GM12878 (cell line): ENCODE measurements around the gene KRT20. TPM values are rescaled to one million over a fixed set of nuclear protein-coding genes. Genes with fewer than 3 reads are reported as not detected.

Experiments used
- ATAC-seq: fragments of 200-7000 bp; cut with Tn5 transposase; 3 replicates; pipeline ENCODE4 v1.9.1; 2020; ENCODE audit warnings: mild to moderate bottlenecking, moderate library complexity
- BruUV-seq: library from RNA; stranded (reverse); fragments of 400-500 nt; replicated peaks from 2 replicates; lab custom pipeline; 2021; lab: Mats Ljungman, UMichigan
- CTCF ChIA-PET: fragments of 300-600 bp; sonication (Branson Sonifier 250); formaldehyde crosslinking; extraction: SDS; loops from one replicate; lab custom pipeline; 2021; ENCODE audit warnings: inconsistent platforms; lab: Yijun Ruan, JAX
- POLR2A ChIA-PET: fragments of 350-600 bp; formaldehyde crosslinking; extraction: SDS; loops from one replicate; lab custom pipeline; 2021; ENCODE audit warnings: inconsistent platforms; lab: Charles Lee
- RAD21 ChIA-PET: fragments of 300-600 bp; sonication (Branson Sonifier 250); formaldehyde crosslinking; loops from one replicate; lab custom pipeline; 2023; ENCODE audit warnings: antibody characterized with exemption; ENCODE audit not compliant: unreplicated experiment; lab: Charles Lee
- SMC1A ChIA-PET: fragments of 300-600 bp; sonication (Branson Sonifier 250); formaldehyde crosslinking; loops from one replicate; lab custom pipeline; 2023; ENCODE audit not compliant: unreplicated experiment, uncharacterized antibody; lab: Charles Lee
- DNase-seq: peaks from one replicate; pipeline ENCODE4 v3.0.0-alpha.2; 2011; ENCODE audit warnings: low read depth, low spot score
- FAIRE-seq: peaks from 3 replicates; lab custom pipeline; 2011; peaks lifted over from hg19 to GRCh38; lab: Jason Lieb, UNC
- H2AFZ ChIP-seq: 2 replicates; pipeline ENCODE4 v1.6.0; 2011; ENCODE audit warnings: low read depth, low read length, control low read depth; ENCODE audit not compliant: control insufficient read depth
- H3K27ac ChIP-seq: 2 replicates; pipeline ENCODE4 v1.5.1; 2011; ENCODE audit warnings: control low read depth; ENCODE audit not compliant: control insufficient read depth, insufficient read depth
- H3K27me3 ChIP-seq, 2 experiments: replicated peaks in 1 of 2; 2 replicates each; pipeline versions ENCODE4 v1.6.0 to v1.6.1; 2011; ENCODE audit warnings: low read length in 1 of 2; ENCODE audit not compliant: control insufficient read depth in 2 of 2, insufficient read depth in 2 of 2
- H3K36me3 ChIP-seq, 2 experiments: 2 replicates each; pipeline ENCODE4 v1.5.1; 2011; ENCODE audit warnings: low read length in 1 of 2; ENCODE audit not compliant: control insufficient read depth in 2 of 2, insufficient read depth in 2 of 2
- H3K4me1 ChIP-seq: 2 replicates; pipeline ENCODE4 v1.6.1; 2011; ENCODE audit warnings: mild to moderate bottlenecking, low read length, moderate library complexity, mixed read lengths; ENCODE audit not compliant: control insufficient read depth, insufficient read depth
- H3K4me2 ChIP-seq: 2 replicates; pipeline ENCODE4 v1.6.0; 2011; ENCODE audit warnings: control low read depth; ENCODE audit not compliant: control insufficient read depth, insufficient read depth
- H3K4me3 ChIP-seq: fragments of 200-600 bp; sonication (generic); 2 replicates; pipeline ENCODE4 v1.5.1; 2016
- H3K79me2 ChIP-seq: 2 replicates; pipeline ENCODE4 v1.6.0; 2011; ENCODE audit warnings: low read length; ENCODE audit not compliant: control insufficient read depth, insufficient read depth
- H3K9ac ChIP-seq: 2 replicates; pipeline ENCODE4 v1.8.0; 2011; ENCODE audit warnings: low read length, control low read depth, mixed read lengths; ENCODE audit not compliant: control insufficient read depth, insufficient read depth
- H3K9me3 ChIP-seq: replicated peaks from 3 replicates; pipeline ENCODE4 v1.5.1; 2011; ENCODE audit warnings: mild to moderate bottlenecking, low read length; ENCODE audit not compliant: control insufficient read depth, insufficient read depth
- H4K20me1 ChIP-seq: 2 replicates; pipeline ENCODE4 v1.6.0; 2011; ENCODE audit not compliant: control insufficient read depth, insufficient read depth
- BACH1 ChIP-seq: fragments of 450-650 bp; IDR thresholded peaks from 2 replicates; pipeline ENCODE4 v1.6.1; 2017; ENCODE audit warnings: mild to moderate bottlenecking, borderline replicate concordance
- BCL11A ChIP-seq: IDR thresholded peaks from 2 replicates; pipeline ENCODE4 v1.6.1; 2011; ENCODE audit warnings: low read depth, low read length
- CHD2 ChIP-seq: IDR thresholded peaks from 2 replicates; pipeline ENCODE4 v1.6.1; 2011; ENCODE audit warnings: low read depth, low read length, improper control_type of control experiment, borderline replicate concordance
- E2F4 ChIP-seq: IDR thresholded peaks from 2 replicates; pipeline ENCODE4 v1.6.1; 2012; ENCODE audit warnings: low read depth, low read length, improper control_type of control experiment
- E2F8 ChIP-seq: fragments of 450-650 bp; IDR thresholded peaks from 2 replicates; pipeline ENCODE4 v1.6.1; 2018; ENCODE audit warnings: mild to moderate bottlenecking, low read depth, moderate library complexity; ENCODE audit not compliant: partially characterized antibody
- FOXM1 ChIP-seq: IDR thresholded peaks from 2 replicates; pipeline ENCODE4 v1.6.1; 2012; ENCODE audit warnings: low read depth, mild to moderate bottlenecking, inconsistent platforms, low read length, moderate library complexity
- HDGF ChIP-seq: fragments of 450-650 bp; IDR thresholded peaks from 2 replicates; pipeline ENCODE4 v1.6.1; 2016; ENCODE audit warnings: antibody characterized with exemption
- IRF3 ChIP-seq: fragments of 450-650 bp; IDR thresholded peaks from 2 replicates; pipeline ENCODE4 v1.6.1; 2014; ENCODE audit warnings: mild to moderate bottlenecking
- JUND ChIP-seq: IDR thresholded peaks from 2 replicates; pipeline ENCODE4 v1.6.1; 2012; ENCODE audit warnings: low read depth, mild to moderate bottlenecking, low read length, improper control_type of control experiment, moderate library complexity
- NR2C2 ChIP-seq: IDR thresholded peaks from 2 replicates; pipeline ENCODE4 v1.6.1; 2011; ENCODE audit warnings: borderline replicate concordance, low read depth; ENCODE audit not compliant: control insufficient read depth, insufficient read length
- RAD21 ChIP-seq: IDR thresholded peaks from 2 replicates; pipeline ENCODE4 v1.6.1; 2011; ENCODE audit warnings: mild to moderate bottlenecking, low read depth, low read length, moderate library complexity; ENCODE audit not compliant: insufficient read depth
- ZNF274 ChIP-seq: IDR thresholded peaks from one replicate; pipeline ENCODE4 v1.8.0; 2011; ENCODE audit not compliant: insufficient read length, insufficient read depth
- WGBS: methylation state at CpG from one replicate; pipeline ENCODE4 v1.1.6; 2016; ENCODE audit warnings: low lambda C conversion rate; ENCODE audit not compliant: insufficient replicate concordance, insufficient coverage; ENCODE audit errors: missing lambda C conversion rate; 5-methylcytosine and 5-hydroxymethylcytosine counted together
- in situ Hi-C: fragments of 300-500 bp; cut with MboI; formaldehyde crosslinking; loops from 9 replicates; pipeline ENCODE4 v1.14.3; 2018; ENCODE audit warnings: mixed read lengths
- intact Hi-C: fragments of 100-400 bp; cut with micrococcal nuclease; formaldehyde crosslinking; loops from one replicate; pipeline ENCODE4 v1.14.2; 2022; ENCODE audit not compliant: unreplicated experiment
- polyA plus RNA-seq, 11 experiments: library from polyadenylated mRNA; depleted of rRNA in 4 of 11; unstranded in 6 of 11; stranded (reverse) in 5 of 11; fragments of >200 nt; fragmentation: Nextera tagmentation in 4 of 11; fragmentation: Illumina TruSeq in 1 of 11; extraction: Ambion mirVana in 4 of 11; extraction: Trizol in 1 of 11; gene quantifications; 1 replicate in 1 of 11; 2 replicates in 10 of 11; pipeline versions ENCODE4 v1.2.1 to v1.2.3, GENCODE V29; 2011 to 2016; ENCODE audit warnings: inconsistent platforms in 2 of 11, missing spikeins in 2 of 11, low read depth in 1 of 11
- total RNA-seq, 4 experiments: library from RNA; depleted of rRNA in 3 of 4; stranded (reverse); fragments of >200 nt in 3 of 4; fragmentation: Illumina TruSeq in 1 of 4; extraction: Trizol in 1 of 4; gene quantifications; 2 replicates each; pipeline versions ENCODE4 v1.2.1 to v1.2.3, GENCODE V29; 2013 to 2021

KRT20 gene
- total and polyA plus RNA-seq, 10 of the 15 experiments (the other 5 are each of a cell fraction or from before 2014, with no cell fraction given), result 0.23 TPM; not detected in 9

- ChIA-PET CTCF (interaction anchor here (0.6 to 1.3 kb wide), 5 partner anchors 15 to 716 kb away, joined by 3 to 7 read pairs (median 3); partner anchors contain the start of gene KRT32), RAD21 (no interaction called here), SMC1A (interaction anchor here (1.1 kb wide), 1 partner anchor 15 kb away, joined by 3 read pairs; no protein-coding TSS in a partner anchor), POLR2A (no interaction called here)
- Histone ChIP-seq H3K36me3 (no peaks in the 10 kb centered on the region), H3K9ac (no peak overlapping the region), H2AFZ (no peak overlapping the region), H3K79me2 (no peaks in the 10 kb centered on the region), H3K4me3 (no peak overlapping the region), H3K27me3 (no peaks in the 10 kb centered on the region; a peak in 1 of 4 replicates), H3K9me3 (no peaks in the 10 kb centered on the region), H3K4me2 (no peak overlapping the region), H4K20me1 (no peaks in the 10 kb centered on the region), H3K4me1 (no peaks in the 10 kb centered on the region), H3K27ac (no peak overlapping the region)
- DNase-seq (no peak), ATAC-seq (no peak), FAIRE-seq (no peak)
- 67% methylated on average over 2 of the region's 2 CpGs for WGBS
- no peak for TF ChIP-seq E2F8
- no peak for TF ChIP-seq JUND
- no peak for TF ChIP-seq NR2C2
- no peak for TF ChIP-seq BCL11A
- TF ChIP-seq BACH1, result no peak
- no peak for TF ChIP-seq ZNF274
- no peak for TF ChIP-seq FOXM1
- TF ChIP-seq IRF3, result no peak
- TF ChIP-seq HDGF, result no peak
- TF ChIP-seq CHD2, result no peak
- no peak for TF ChIP-seq E2F4
- no peak for TF ChIP-seq RAD21
- no TSS peak for BruUV-seq
- intact Hi-C loops, result no loop called here
- in situ Hi-C loops, result no loop called here
Observed at GRCh38 chr17:40932608-40933007, 47.6 kb upstream of the KRT20 start.
